Stomach (tissue), 4 donors: ENCODE data around the gene ATG4B.

Experiments
- EP300 ChIP-seq: sonication (generic); formaldehyde crosslinking; IDR thresholded peaks from one replicate; pipeline ENCODE4 v1.6.1; 2017; ENCODE audit warnings: antibody characterized with exemption
- POLR2A ChIP-seq, 4 donors: fragments of 450-650 bp; IDR thresholded peaks; one replicate each; pipeline ENCODE4 v1.6.1; 2016; ENCODE audit warnings: antibody characterized with exemption in 4 of 4, control low read depth in 2 of 4, mild to moderate bottlenecking in 1 of 4, moderate library complexity in 1 of 4
- TF ChIP-seq, protein P1 (sequence below), 7 experiments: fragments of 450-650 bp in 4 of 7; fragments of 200-600 bp in 3 of 7; sonication (generic) in 3 of 7; IDR thresholded peaks; one replicate each; pipeline ENCODE4 v1.5.1; 2016 to 2019; ENCODE audit warnings: antibody characterized with exemption in 7 of 7, control low read depth in 2 of 7, mild to moderate bottlenecking in 1 of 7

DNA sequence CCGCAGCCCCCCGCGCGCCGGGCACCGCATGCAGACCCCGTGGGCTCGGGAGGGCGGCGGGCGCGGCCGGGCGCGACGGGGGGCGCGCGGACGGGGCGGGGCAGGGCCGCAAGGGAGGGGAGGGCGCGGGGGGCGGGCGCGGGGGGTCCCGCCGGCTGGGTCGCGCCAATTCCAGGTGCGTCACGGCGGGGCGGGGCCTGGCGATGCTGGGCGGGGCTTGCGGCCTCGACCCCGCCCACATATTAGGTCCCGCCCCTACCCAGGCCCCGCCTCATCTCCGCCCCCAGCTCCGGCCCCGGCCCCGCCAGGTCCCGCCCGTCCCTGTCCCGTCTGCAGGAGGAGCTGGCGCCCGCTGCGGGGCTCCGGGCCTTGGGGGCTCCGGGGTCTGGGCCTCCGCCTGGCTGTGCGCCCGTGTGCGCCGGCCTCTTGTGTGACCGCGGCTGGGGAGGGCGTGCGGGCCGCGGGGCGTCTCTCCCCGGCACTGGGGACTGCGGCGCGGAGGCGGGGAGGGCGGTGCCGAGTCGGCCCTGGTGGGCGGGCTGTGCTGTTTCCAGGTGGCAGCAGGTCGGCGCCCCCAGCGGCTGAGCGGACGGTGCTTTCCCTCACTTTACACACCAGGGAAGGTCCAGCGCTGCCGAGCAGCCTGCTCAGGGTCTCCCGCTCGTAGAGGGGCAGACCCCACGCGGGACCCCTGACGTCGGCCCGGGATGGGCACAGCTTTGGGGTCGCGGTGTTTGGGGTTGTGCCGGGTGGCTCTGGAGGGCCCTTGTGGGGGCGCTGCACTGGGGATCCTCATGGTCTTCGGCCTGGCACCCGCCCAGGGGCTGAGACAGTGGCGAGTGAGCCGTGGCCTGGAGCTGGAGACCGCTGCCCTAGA, 64.9 kb downstream of the ATG4B start:
- TF ChIP-seq POLR2A (IDR thresholded peaks at IDR 0.05): no peak
- TF ChIP-seq, protein P1, sequence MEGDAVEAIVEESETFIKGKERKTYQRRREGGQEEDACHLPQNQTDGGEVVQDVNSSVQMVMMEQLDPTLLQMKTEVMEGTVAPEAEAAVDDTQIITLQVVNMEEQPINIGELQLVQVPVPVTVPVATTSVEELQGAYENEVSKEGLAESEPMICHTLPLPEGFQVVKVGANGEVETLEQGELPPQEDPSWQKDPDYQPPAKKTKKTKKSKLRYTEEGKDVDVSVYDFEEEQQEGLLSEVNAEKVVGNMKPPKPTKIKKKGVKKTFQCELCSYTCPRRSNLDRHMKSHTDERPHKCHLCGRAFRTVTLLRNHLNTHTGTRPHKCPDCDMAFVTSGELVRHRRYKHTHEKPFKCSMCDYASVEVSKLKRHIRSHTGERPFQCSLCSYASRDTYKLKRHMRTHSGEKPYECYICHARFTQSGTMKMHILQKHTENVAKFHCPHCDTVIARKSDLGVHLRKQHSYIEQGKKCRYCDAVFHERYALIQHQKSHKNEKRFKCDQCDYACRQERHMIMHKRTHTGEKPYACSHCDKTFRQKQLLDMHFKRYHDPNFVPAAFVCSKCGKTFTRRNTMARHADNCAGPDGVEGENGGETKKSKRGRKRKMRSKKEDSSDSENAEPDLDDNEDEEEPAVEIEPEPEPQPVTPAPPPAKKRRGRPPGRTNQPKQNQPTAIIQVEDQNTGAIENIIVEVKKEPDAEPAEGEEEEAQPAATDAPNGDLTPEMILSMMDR (IDR thresholded peaks at IDR 0.05): peak in 3 of 7 experiments; percentile 5 to 30 (median 25)
- TF ChIP-seq EP300: no peak
